GM12891 (cell line): ENCODE data around the gene NEIL1.

ENCODE experiments used
- PAX5 ChIP-seq: IDR thresholded peaks from 2 replicates; pipeline ENCODE4 v1.6.1; 2011; ENCODE audit warnings: low read length, moderate library complexity, mild to moderate bottlenecking; ENCODE audit not compliant: insufficient read depth, severe bottlenecking
- POLR2A ChIP-seq: IDR thresholded peaks from 2 replicates; pipeline ENCODE4 v1.6.1; 2011; ENCODE audit warnings: low read depth, low read length, control low read depth
- POLR2AphosphoS5 ChIP-seq: IDR thresholded peaks from 2 replicates; pipeline ENCODE4 v1.6.1; 2011; ENCODE audit warnings: low read depth, low read length, control low read depth
- POU2F2 ChIP-seq: IDR thresholded peaks from 2 replicates; pipeline ENCODE4 v1.6.1; 2011; ENCODE audit warnings: low read depth, mild to moderate bottlenecking, control low read depth, low read length, moderate library complexity
- SPI1 ChIP-seq: IDR thresholded peaks from 2 replicates; pipeline ENCODE4 v1.6.1; 2011; ENCODE audit warnings: low read depth, low read length, control low read depth
- TAF1 ChIP-seq: IDR thresholded peaks from 2 replicates; pipeline ENCODE4 v1.6.1; 2011; ENCODE audit warnings: low read depth, low read length, control low read depth

GRCh38 chr15:75352186-75353080 is 5.6 kb downstream of the NEIL1 start:
- no peak for TF ChIP-seq POLR2AphosphoS5
- TF ChIP-seq PAX5 = no peak
- TF ChIP-seq POLR2A = no peak
- TF ChIP-seq TAF1 = no peak
- no peak for TF ChIP-seq SPI1
- TF ChIP-seq POU2F2 = no peak
